ENCODE measurements around the gene CUX1. TPM values are rescaled to one million over a fixed set of nuclear protein-coding genes. Genes with fewer than 3 reads are reported as not detected.
"Not testable (repeated sequence)": the region's sequence is repeated elsewhere in the genome, so short reads cannot be mapped to it uniquely, and the experiment has no call there.

Gene CUX1
- total RNA-seq, 4 donors from 2014 or later = 40.0 to 55.9 (median 47.3) TPM

DNA sequence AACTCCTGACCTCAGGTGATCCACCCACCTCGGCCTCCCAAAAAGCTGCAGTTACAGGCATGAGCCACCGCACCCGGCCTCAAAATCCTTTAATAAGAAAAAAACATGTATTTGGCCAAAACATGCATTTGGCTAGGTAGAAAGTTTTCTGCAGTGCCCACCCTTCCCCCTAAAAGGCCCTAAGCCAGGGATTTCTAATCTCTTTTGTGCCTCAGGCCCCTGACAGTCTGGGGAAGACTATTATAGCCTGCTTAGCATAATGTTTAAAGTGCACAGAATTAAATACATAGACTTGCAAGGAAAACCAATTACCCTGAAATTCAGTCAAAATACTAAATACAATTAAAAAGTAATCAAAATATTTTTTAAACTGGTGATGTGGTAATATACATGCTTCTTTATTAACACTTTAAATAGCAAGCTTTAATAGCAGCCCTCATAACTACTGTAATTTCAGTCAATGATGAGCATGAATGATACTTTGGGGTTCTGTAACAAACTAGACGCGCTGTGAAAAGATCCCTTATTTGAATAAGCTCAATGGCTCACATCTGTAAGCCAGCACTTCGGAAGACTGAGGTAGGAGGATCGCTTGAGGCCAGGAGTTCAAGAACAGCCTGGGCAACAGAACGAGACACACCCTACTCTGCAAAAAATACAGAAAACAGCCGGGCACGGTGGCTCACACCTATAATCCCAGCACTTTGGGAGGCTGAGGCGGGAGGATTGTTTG, 508.9 kb downstream of the CUX1 start:
- intact Hi-C loops (cut with DNase I) = no loop called here
- no peak overlapping the region for H3K4me3 ChIP-seq
- DNase-seq = no peak
- TF ChIP-seq, protein P1, sequence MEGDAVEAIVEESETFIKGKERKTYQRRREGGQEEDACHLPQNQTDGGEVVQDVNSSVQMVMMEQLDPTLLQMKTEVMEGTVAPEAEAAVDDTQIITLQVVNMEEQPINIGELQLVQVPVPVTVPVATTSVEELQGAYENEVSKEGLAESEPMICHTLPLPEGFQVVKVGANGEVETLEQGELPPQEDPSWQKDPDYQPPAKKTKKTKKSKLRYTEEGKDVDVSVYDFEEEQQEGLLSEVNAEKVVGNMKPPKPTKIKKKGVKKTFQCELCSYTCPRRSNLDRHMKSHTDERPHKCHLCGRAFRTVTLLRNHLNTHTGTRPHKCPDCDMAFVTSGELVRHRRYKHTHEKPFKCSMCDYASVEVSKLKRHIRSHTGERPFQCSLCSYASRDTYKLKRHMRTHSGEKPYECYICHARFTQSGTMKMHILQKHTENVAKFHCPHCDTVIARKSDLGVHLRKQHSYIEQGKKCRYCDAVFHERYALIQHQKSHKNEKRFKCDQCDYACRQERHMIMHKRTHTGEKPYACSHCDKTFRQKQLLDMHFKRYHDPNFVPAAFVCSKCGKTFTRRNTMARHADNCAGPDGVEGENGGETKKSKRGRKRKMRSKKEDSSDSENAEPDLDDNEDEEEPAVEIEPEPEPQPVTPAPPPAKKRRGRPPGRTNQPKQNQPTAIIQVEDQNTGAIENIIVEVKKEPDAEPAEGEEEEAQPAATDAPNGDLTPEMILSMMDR (IDR thresholded peaks at IDR 0.05) = no peak
- TF ChIP-seq POLR2A (IDR thresholded peaks at IDR 0.05) = no peak
- no peak overlapping the region for H3K27ac ChIP-seq
- peaks cover 0 to 5% (median 1%) of the 10 kb centered on the region in 3 donors for H3K4me1 ChIP-seq
- peaks cover 0 to 37% (median 0%) of the 10 kb centered on the region in 4 donors for H3K27me3 ChIP-seq
- no peaks in the 10 kb centered on the region for H3K9me3 ChIP-seq
- WGBS, 2 donors = 71 to 80% methylated on average over 11 of the region's 11 CpGs
- H3K36me3 ChIP-seq = no peaks in the 10 kb centered on the region

DNA sequence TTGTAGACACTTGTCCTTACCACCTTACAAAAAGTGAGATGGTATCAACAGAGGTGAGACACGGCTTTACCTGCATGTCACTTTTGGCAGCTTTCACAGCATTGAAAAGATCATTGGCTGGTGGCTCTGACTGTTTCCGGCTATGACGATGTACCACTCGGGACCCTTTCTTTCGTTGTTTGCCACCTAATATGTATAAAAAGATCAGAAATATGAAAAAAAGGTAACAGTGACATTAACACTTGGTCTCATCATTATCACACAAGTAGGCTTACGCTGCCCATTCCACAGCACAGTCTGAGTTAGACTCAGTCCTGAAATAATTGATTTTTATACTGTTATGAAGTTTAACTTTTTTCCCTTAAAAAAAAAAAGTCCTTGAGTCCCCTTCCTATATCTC, 509.8 kb downstream of the CUX1 start:
- H3K9me3 ChIP-seq; H3K4me3 ChIP-seq; H3K4me1 ChIP-seq; DNase-seq; intact Hi-C loops (cut with DNase I); H3K36me3 ChIP-seq; H3K27ac ChIP-seq: not testable (repeated sequence)
- peaks cover 0 to 31% (median 0%) of the 10 kb centered on the region in 4 donors for H3K27me3 ChIP-seq
- WGBS, 2 donors = 75 to 84% methylated on average over 6 of the region's 6 CpGs

DNA sequence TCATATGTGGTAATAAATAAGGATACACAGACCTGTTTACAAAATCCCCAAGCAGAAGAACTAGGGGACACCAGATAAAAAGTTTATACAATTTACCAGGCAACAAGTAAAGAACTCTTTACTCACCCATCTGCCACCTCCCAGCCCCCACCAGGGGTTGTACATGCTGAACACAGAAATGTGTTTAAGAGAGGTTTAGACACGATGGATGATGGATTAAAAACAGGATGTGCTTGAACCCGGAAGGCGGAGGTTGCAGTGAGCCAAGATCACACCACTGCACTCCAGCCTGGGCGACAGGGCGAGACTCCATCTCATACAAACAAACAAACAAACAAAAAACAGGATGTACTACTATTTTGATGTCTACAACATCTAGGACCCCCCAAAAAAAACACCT, 511.4 kb downstream of the CUX1 start:
- DNase-seq; H3K4me1 ChIP-seq; intact Hi-C loops (cut with DNase I); H3K36me3 ChIP-seq; H3K9me3 ChIP-seq; H3K27ac ChIP-seq; H3K4me3 ChIP-seq: not testable (repeated sequence)
- 50 to 56% methylated on average over 4 to 5 of the region's 5 CpGs for WGBS, 2 donors
- H3K27me3 ChIP-seq = peaks cover 0 to 33% (median 0%) of the 10 kb centered on the region in 4 donors

DNA sequence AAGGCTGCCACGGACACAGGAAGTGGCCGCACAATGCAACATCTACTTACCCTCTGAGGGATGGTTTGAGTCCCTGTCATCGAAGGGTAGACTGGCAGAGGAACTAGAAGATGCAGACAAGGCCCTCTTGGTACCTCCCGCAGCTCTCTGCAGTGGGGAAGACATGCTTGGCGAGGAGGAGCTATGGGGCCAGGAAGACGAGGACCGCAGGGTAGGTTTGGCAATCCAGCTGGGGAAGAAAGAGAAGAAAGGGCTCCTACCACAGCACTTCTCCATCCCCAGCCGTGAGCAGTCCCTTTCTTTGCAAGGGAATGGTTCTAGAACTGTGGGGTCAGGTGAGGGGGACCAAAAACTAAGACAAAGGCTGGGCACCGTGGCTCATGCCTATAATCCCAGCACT, 511.9 kb downstream of the CUX1 start:
- H3K4me3 ChIP-seq; H3K27ac ChIP-seq; H3K9me3 ChIP-seq; H3K4me1 ChIP-seq; DNase-seq; intact Hi-C loops (cut with DNase I); H3K36me3 ChIP-seq: not testable (repeated sequence)
- WGBS, 2 donors = 36 to 54% methylated on average over 5 to 6 of the region's 9 CpGs
- H3K27me3 ChIP-seq = peaks cover 0 to 29% (median 0%) of the 10 kb centered on the region in 4 donors

DNA sequence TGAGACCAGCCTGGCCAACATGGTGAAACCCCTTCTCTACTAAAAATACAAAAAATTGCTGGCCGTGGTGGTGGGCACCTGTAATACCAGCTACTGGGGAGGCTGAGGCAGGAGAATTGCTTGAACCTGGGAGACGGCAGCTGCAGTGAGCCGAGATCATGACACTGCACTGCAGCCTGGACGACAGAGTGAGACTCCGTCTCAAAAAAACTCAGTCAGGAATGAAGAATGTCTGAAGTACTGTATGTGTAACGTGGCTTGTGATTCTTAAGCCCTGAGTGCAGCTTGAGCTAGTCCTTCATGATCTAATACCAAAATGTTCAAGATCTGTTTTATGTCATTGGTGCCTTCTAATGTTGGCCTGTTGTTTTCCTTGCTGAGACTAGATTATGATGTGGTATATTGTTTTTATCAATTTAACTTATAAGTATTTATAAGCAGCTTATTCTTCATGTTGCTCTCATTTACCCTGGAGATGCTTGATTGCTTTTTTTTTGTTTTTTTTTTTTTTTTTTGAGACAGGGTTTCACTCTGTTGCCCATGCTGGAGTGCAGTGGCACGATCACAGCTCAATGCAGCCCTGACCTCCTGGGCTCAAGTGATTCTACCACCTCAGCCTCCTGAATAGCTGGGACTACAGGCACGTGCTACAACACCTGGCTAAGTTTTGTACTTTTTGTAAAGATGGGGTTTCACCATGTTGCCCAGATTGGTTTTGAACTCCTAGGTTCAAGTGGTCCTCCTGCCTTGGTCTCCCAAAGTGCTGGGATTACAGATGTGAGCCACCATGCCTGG, 513.4 kb downstream of the CUX1 start:
- DNase-seq; H3K9me3 ChIP-seq; intact Hi-C loops (cut with DNase I); H3K36me3 ChIP-seq; H3K27ac ChIP-seq; H3K4me1 ChIP-seq; H3K4me3 ChIP-seq: not testable (repeated sequence)
- H3K27me3 ChIP-seq = peaks cover 0 to 28% (median 0%) of the 10 kb centered on the region in 4 donors
- 76 to 80% methylated on average over 7 to 8 of the region's 8 CpGs for WGBS, 2 donors

Small RNA genes lying within 50 kb of the gene (small RNA-seq; reads per million reads assigned to genes)
- gene AC005086.2 (0 reads per million in 4 donors), gene AC005086.3 (0 reads per million in 4 donors), gene AC005086.4 (0 reads per million in 4 donors), gene AC005088.1 (0 reads per million in 4 donors), gene MIR4285 (0 reads per million in 4 donors), gene RF00554 (0 reads per million in 4 donors)

Other genes with a start within 250 kb of the CUX1 start
- gene MYL10, start 188.3 kb upstream of the CUX1 start, total RNA-seq = not detected

All from esophagus squamous epithelium (tissue), 5 donors.